ENCODE measurements around the gene CC2D2A. TPM values are rescaled to one million over a fixed set of nuclear protein-coding genes. Genes with fewer than 3 reads are reported as not detected.

The CC2D2A gene
- total and polyA plus RNA-seq, 2 experiments from 2014 or later: 13.9 to 15.8 TPM

GRCh38 chr4:15552557-15553362, 83.1 kb downstream of the CC2D2A start:
- H4K20me1 ChIP-seq (replicated peaks; ENCODE audit: insufficient read depth): no peaks in the 10 kb centered on the region
- no peak overlapping the region for H3K4me2 ChIP-seq
- no peaks in the 10 kb centered on the region for H3K79me2 ChIP-seq (replicated peaks; ENCODE audit: insufficient read depth)
- no peaks in the 10 kb centered on the region for H3K9me2 ChIP-seq (ENCODE audit: insufficient read depth)
- Mint-ChIP-seq H3K27me3 (ENCODE audit: insufficient read depth, low read depth, poor library complexity) (no peaks in the 10 kb centered on the region), H3K4me1 (no peaks in the 10 kb centered on the region; the same call in 2 of the 3 replicates), H3K9me3 (no peaks in the 10 kb centered on the region), H3K27ac (no peak overlapping the region), H3K36me3 (ENCODE audit: low read depth) (no peaks in the 10 kb centered on the region; the same call in 2 of the 3 replicates), H3K4me3 (no peak overlapping the region)
- TF ChIP-seq JUNB (IDR thresholded peaks at IDR 0.05; ENCODE audit: unreplicated experiment) (no peak), EZH2 (IDR thresholded peaks at IDR 0.05; ENCODE audit: low read depth, unreplicated experiment) (no peak), STAT1 (IDR thresholded peaks at IDR 0.05; ENCODE audit: unreplicated experiment) (no peak)
- TF ChIP-seq, protein P1, sequence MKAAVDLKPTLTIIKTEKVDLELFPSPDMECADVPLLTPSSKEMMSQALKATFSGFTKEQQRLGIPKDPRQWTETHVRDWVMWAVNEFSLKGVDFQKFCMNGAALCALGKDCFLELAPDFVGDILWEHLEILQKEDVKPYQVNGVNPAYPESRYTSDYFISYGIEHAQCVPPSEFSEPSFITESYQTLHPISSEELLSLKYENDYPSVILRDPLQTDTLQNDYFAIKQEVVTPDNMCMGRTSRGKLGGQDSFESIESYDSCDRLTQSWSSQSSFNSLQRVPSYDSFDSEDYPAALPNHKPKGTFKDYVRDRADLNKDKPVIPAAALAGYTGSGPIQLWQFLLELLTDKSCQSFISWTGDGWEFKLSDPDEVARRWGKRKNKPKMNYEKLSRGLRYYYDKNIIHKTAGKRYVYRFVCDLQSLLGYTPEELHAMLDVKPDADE (IDR thresholded peaks at IDR 0.05): no peak
- no peak overlapping the region for H2AFZ ChIP-seq
- H3K4me3 ChIP-seq: no peak overlapping the region
- no peaks in the 10 kb centered on the region for H3K27me3 ChIP-seq (ENCODE audit: insufficient read depth)
- no peaks in the 10 kb centered on the region for H3F3A ChIP-seq (replicated peaks; ENCODE audit: low read depth)
- H3K4me1 ChIP-seq (ENCODE audit: insufficient read depth): no peaks in the 10 kb centered on the region
- DNase-seq (ENCODE audit: low spot score) (no peak), ATAC-seq (no peak)
- H3K27ac ChIP-seq (ENCODE audit: low read depth): no peak overlapping the region
- H3K36me3 ChIP-seq (ENCODE audit: insufficient read depth): no peaks in the 10 kb centered on the region

DNA sequence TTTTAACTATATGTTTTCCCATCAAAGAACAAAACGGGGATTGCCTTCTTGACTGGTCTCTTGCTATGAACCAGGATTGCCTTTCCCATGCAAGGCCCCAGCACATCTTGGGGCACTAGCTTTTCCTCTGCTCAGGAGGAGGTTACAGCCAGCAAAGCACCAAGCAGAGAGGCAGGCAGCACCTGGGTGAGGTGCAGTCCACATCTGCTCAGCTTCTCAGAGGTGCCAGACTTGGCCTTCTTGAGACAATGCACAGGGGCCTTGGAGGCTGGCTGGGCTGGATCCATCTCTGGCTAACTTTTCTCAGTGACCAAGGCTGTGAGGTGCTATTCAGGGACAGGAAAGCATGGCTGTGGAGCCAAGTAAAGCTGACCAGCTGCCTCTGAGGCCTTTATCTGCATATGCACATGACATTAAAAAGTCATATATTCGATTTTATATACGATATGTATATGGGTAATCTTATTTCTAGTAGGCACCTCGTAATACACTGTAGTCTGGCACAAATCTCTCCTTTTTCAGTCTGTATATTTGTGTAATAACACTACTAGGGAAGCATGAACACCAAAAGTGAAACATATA, 86.9 kb downstream of the CC2D2A start:
- H3K4me3 ChIP-seq: no peak overlapping the region
- no peak overlapping the region for H2AFZ ChIP-seq
- no peak for ATAC-seq
- Mint-ChIP-seq H3K27ac (no peak overlapping the region), H3K4me3 (no peak overlapping the region), H3K9me3 (no peaks in the 10 kb centered on the region), H3K36me3 (ENCODE audit: low read depth) (no peaks in the 10 kb centered on the region; the same call in 2 of the 3 replicates), H3K4me1 (no peaks in the 10 kb centered on the region), H3K27me3 (ENCODE audit: insufficient read depth, low read depth, poor library complexity) (no peaks in the 10 kb centered on the region)
- no peak for DNase-seq (ENCODE audit: low spot score)
- H3K79me2 ChIP-seq (replicated peaks; ENCODE audit: insufficient read depth): no peaks in the 10 kb centered on the region
- H4K20me1 ChIP-seq (replicated peaks; ENCODE audit: insufficient read depth): no peaks in the 10 kb centered on the region
- H3K27me3 ChIP-seq (ENCODE audit: insufficient read depth): no peaks in the 10 kb centered on the region
- no peaks in the 10 kb centered on the region for H3K4me1 ChIP-seq (ENCODE audit: insufficient read depth)
- no peaks in the 10 kb centered on the region for H3F3A ChIP-seq (replicated peaks; ENCODE audit: low read depth)
- no peak overlapping the region for H3K27ac ChIP-seq (ENCODE audit: low read depth)
- H3K9me2 ChIP-seq (ENCODE audit: insufficient read depth): 0 out of 2 replicates have a peak, but pooled peaks cover 3% of the 10 kb centered on the region
- no peaks in the 10 kb centered on the region for H3K36me3 ChIP-seq (ENCODE audit: insufficient read depth)
- TF ChIP-seq ZNF331 (CRISPR knock-in tag; IDR thresholded peaks at IDR 0.05; ENCODE audit: low read depth) (no peak), POLR2AphosphoS5 (IDR thresholded peaks at IDR 0.05; ENCODE audit: low read depth) (no peak), REST (IDR thresholded peaks at IDR 0.05; ENCODE audit: unreplicated experiment) (no peak), CREB1 (CRISPR knock-in tag; IDR thresholded peaks at IDR 0.05; ENCODE audit: low read depth) (no peak)
- no peak overlapping the region for H3K4me2 ChIP-seq
